H1 (cell line): Measurements from ENCODE around the gene SELENBP1.

Experiments used
- ATF2 ChIP-seq: IDR thresholded peaks from 2 replicates; pipeline ENCODE4 v1.6.1; 2012; ENCODE audit warnings: low read length, inconsistent platforms
- BRCA1 ChIP-seq: IDR thresholded peaks from 2 replicates; pipeline ENCODE4 v1.6.1; 2012; ENCODE audit warnings: low read depth, low read length, improper control_type of control experiment
- CBX8 ChIP-seq: fragments of 300-800, 300-1000 bp; sonication (generic); IDR thresholded peaks from 2 replicates; pipeline ENCODE4 v1.7.1; 2016; ENCODE audit warnings: low read depth, low read length, borderline replicate concordance
- CTCF ChIP-seq, 3 experiments: IDR thresholded peaks; 1 replicate in 2 of 3; 2 replicates in 1 of 3; pipeline versions ENCODE4 v1.5.1 to v1.6.1; 2011; ENCODE audit warnings: low read length in 3 of 3, mild to moderate bottlenecking in 3 of 3, inconsistent platforms in 2 of 3, low read depth in 1 of 3, moderate library complexity in 1 of 3; ENCODE audit not compliant: insufficient read depth in 1 of 3; ENCODE audit errors: control extremely low read depth in 1 of 3
- EZH2 ChIP-seq: fragments of 200-600 bp; sonication (generic); IDR thresholded peaks from 2 replicates; pipeline ENCODE4 v1.7.1; 2012; ENCODE audit warnings: low read depth, mild to moderate bottlenecking, moderate library complexity, low read length, inconsistent platforms; ENCODE audit not compliant: severe bottlenecking
- FOSL1 ChIP-seq: IDR thresholded peaks from 2 replicates; pipeline ENCODE4 v1.6.1; 2011; ENCODE audit warnings: mild to moderate bottlenecking, low read depth, low read length, moderate library complexity; ENCODE audit not compliant: insufficient read depth
- JUND ChIP-seq: IDR thresholded peaks from 2 replicates; pipeline ENCODE4 v1.6.1; 2011; ENCODE audit warnings: mild to moderate bottlenecking, improper control_type of control experiment, low read length
- POLR2A ChIP-seq, 2 experiments: IDR thresholded peaks; 1 replicate in 1 of 2; 2 replicates in 1 of 2; pipeline ENCODE4 v1.6.1; 2011; ENCODE audit warnings: low read depth in 2 of 2, low read length in 2 of 2, mild to moderate bottlenecking in 2 of 2; ENCODE audit errors: control extremely low read depth in 1 of 2
- RNF2 ChIP-seq: fragments of 200-900, 300-1000 bp; sonication (generic); IDR thresholded peaks from 2 replicates; pipeline ENCODE4 v1.7.1; 2016; ENCODE audit warnings: borderline replicate concordance, low read depth, mild to moderate bottlenecking, antibody characterized with exemption, low read length; ENCODE audit not compliant: poor library complexity, severe bottlenecking; ENCODE audit errors: missing control alignments
- SIX5 ChIP-seq: IDR thresholded peaks from 2 replicates; pipeline ENCODE4 v1.6.1; 2011; ENCODE audit warnings: mild to moderate bottlenecking, low read depth, low read length
- SUZ12 ChIP-seq: fragments of 200-600 bp; sonication (generic); IDR thresholded peaks from 2 replicates; pipeline ENCODE4 v1.6.1; 2012; ENCODE audit warnings: mild to moderate bottlenecking, inconsistent platforms, low read length, moderate library complexity, mixed read lengths

- TF ChIP-seq EZH2 (no peak), CTCF (IDR thresholded peaks at IDR 0.05; ENCODE audit: control extremely low read depth in 1 of 3, insufficient read depth in 1 of 3, low read depth in 1 of 3, low read length in 3 of 3) (no peak), SIX5 (no peak), POLR2A (IDR thresholded peaks at IDR 0.05; ENCODE audit: control extremely low read depth in 1 of 2, low read depth in 2 of 2, low read length in 2 of 2) (no peak), RNF2 (no peak), BRCA1 (no peak), JUND (no peak), ATF2 (no peak), SUZ12 (no peak), FOSL1 (no peak), CBX8 (no peak)
Measured at GRCh38 chr1:151342569-151342968, 29.9 kb downstream of the SELENBP1 start.
